Smooth muscle cell (in vitro differentiated cells): ENCODE measurements around the gene SART1. TPM values are rescaled to one million over a fixed set of nuclear protein-coding genes. Genes with fewer than 3 reads are reported as not detected.
A peak's percentile ranks its signal among the peaks of the same experiment; 100 is the strongest.

ENCODE experiments used
- DNase-seq: peaks from one replicate; lab custom pipeline; 2025; ENCODE audit not compliant: unreplicated experiment; lab: John Stamatoyannopoulos, UW
- H2AFZ ChIP-seq: fragments of 200-600 bp; sonication (generic); 2 replicates; pipeline ENCODE4 v1.6.0; 2016; ENCODE audit warnings: antibody characterized with exemption, low read depth, mild to moderate bottlenecking
- H3F3A ChIP-seq: fragments of 200-600 bp; sonication (generic); 2 replicates; pipeline ENCODE4 v1.6.0; 2017; ENCODE audit warnings: antibody characterized with exemption, low read depth
- H3K27ac ChIP-seq: fragments of 200-600 bp; sonication (generic); 2 replicates; pipeline ENCODE4 v1.5.1; 2016; ENCODE audit warnings: low read depth, mild to moderate bottlenecking
- H3K27me3 ChIP-seq: fragments of 200-600 bp; sonication (generic); 2 replicates; pipeline ENCODE4 v1.6.1; 2016; ENCODE audit warnings: low read depth, mild to moderate bottlenecking
- H3K36me3 ChIP-seq: fragments of 200-600 bp; sonication (generic); 2 replicates; pipeline ENCODE4 v1.5.1; 2016; ENCODE audit warnings: low read depth
- H3K4me1 ChIP-seq: fragments of 200-600 bp; sonication (generic); 2 replicates; pipeline ENCODE4 v1.5.1; 2016; ENCODE audit warnings: low read depth
- H3K4me2 ChIP-seq: fragments of 200-600 bp; sonication (generic); 2 replicates; pipeline ENCODE4 v1.6.0; 2016; ENCODE audit warnings: mild to moderate bottlenecking
- H3K4me3 ChIP-seq: fragments of 200-600 bp; sonication (generic); 2 replicates; pipeline ENCODE4 v1.5.1; 2016; ENCODE audit warnings: mild to moderate bottlenecking
- H3K79me2 ChIP-seq: fragments of 200-600 bp; sonication (generic); 2 replicates; pipeline ENCODE4 v1.6.0; 2016; ENCODE audit warnings: low read depth, mild to moderate bottlenecking
- H3K9ac ChIP-seq: fragments of 200-600 bp; sonication (generic); 2 replicates; pipeline ENCODE4 v1.6.0; 2016; ENCODE audit warnings: low read depth
- H3K9me3 ChIP-seq: fragments of 200-600 bp; sonication (generic); replicated peaks from 2 replicates; pipeline ENCODE4 v1.5.1; 2016; ENCODE audit warnings: low read depth
- H4K20me1 ChIP-seq: fragments of 200-600 bp; sonication (generic); 2 replicates; pipeline ENCODE4 v1.6.0; 2016; ENCODE audit warnings: low read depth
- WGBS: methylation state at CpG from one replicate; pipeline ENCODE4 v1.1.7; 2016; ENCODE audit warnings: low lambda C conversion rate; 5-methylcytosine and 5-hydroxymethylcytosine counted together
- polyA plus RNA-seq: library from polyadenylated mRNA; unstranded; fragments of >200 nt; fragmentation: Nextera tagmentation; extraction: Ambion mirVana; gene quantifications from 2 replicates; pipeline ENCODE4 v1.2.1, GENCODE V29; 2016
- total RNA-seq: library from RNA; depleted of rRNA; stranded (reverse); fragments of >200 nt; gene quantifications from 2 replicates; pipeline ENCODE4 v1.2.3, GENCODE V29; 2014
- TF ChIP-seq, protein P1 (sequence below): fragments of 200-600 bp; sonication (generic); IDR thresholded peaks from 2 replicates; pipeline ENCODE4 v1.5.1; 2017; ENCODE audit warnings: borderline replicate concordance, mild to moderate bottlenecking, antibody characterized with exemption; ENCODE audit not compliant: insufficient read depth, poor library complexity, severe bottlenecking

SART1 gene
- total and polyA plus RNA-seq, 2 experiments from 2014 or later, result 22.5 to 62.5 TPM

DNA sequence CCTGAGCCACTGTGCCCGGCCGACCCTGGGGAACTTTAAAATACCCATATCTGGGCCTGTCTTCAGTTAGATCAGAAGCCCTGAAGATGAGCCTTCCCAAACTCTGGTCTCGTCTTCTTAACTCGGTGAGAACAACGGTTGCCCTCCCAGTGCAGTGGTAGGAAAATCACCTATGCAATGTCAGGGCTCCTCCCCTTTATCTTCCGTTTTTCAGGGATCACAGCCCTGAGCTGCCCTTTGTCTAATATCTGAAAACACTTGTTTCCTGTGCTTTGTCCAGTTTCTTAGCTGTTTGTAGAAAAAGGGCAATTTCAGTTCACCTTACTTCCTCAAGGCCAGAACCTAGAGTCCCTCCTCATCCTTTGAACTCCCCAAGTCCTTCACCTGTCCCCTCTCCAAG, 32.9 kb upstream of the SART1 start:
- WGBS, result 91% methylated on average over 6 of the region's 6 CpGs
- no peak overlapping the region for H3K27ac ChIP-seq
- TF ChIP-seq, protein P1, sequence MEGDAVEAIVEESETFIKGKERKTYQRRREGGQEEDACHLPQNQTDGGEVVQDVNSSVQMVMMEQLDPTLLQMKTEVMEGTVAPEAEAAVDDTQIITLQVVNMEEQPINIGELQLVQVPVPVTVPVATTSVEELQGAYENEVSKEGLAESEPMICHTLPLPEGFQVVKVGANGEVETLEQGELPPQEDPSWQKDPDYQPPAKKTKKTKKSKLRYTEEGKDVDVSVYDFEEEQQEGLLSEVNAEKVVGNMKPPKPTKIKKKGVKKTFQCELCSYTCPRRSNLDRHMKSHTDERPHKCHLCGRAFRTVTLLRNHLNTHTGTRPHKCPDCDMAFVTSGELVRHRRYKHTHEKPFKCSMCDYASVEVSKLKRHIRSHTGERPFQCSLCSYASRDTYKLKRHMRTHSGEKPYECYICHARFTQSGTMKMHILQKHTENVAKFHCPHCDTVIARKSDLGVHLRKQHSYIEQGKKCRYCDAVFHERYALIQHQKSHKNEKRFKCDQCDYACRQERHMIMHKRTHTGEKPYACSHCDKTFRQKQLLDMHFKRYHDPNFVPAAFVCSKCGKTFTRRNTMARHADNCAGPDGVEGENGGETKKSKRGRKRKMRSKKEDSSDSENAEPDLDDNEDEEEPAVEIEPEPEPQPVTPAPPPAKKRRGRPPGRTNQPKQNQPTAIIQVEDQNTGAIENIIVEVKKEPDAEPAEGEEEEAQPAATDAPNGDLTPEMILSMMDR, result no peak
- no peak overlapping the region for H3K4me3 ChIP-seq
- no peaks in the 10 kb centered on the region for H3K36me3 ChIP-seq
- H3K4me1 ChIP-seq, result no peaks in the 10 kb centered on the region
- H3K79me2 ChIP-seq, result no peaks in the 10 kb centered on the region
- no peaks in the 10 kb centered on the region for H3F3A ChIP-seq
- H3K4me2 ChIP-seq, result no peak overlapping the region
- no peak overlapping the region for H3K9ac ChIP-seq
- no peaks in the 10 kb centered on the region for H3K9me3 ChIP-seq
- no peaks in the 10 kb centered on the region for H4K20me1 ChIP-seq
- no peak for DNase-seq
- no peak overlapping the region for H2AFZ ChIP-seq
- H3K27me3 ChIP-seq, result no peaks in the 10 kb centered on the region

DNA sequence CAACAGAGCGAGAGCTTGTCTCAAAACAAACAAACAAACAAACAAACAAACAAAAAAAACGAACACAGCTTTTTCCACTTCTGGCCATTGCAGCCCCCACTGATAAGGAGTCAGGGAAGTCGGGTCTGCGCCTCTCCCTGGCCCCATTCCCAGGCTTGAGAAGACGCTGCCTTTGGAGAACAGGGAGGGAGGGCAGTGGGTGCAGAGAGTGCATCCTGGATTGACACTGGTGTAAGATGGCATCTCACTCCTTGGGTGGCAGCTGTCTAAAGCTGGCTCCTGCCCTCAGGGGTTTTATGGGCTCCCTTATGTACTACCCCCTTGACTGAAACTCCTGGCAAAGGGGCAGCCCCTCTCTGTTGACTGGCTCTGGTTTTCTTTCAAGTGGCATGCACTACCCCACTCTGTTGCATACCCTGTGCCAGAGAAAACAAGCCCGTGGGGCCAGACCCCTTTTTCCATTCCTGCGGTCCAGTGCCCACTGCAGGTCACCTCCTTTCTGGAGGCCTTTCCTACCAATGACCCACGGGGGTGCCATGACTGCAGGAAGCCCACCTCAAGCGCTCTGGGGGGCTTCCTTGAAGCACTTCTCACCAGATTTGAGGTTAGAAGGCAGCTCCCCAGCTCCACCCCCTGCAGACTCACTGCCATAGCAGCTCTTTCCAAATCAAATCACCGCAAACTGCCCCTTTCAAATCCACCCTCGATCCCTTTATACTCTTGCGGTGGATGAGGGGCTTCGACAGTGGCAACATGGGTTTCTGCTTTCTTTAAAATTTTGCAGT, 29.6 kb upstream of the SART1 start:
- Histone ChIP-seq H2AFZ (no peak overlapping the region), H3K9ac (no peak overlapping the region), H3K79me2 (no peaks in the 10 kb centered on the region), H3K27me3 (no peaks in the 10 kb centered on the region), H3K27ac (no peak overlapping the region), H3K4me3 (no peak overlapping the region), H3K4me2 (no peak overlapping the region), H3F3A (no peaks in the 10 kb centered on the region), H4K20me1 (no peaks in the 10 kb centered on the region), H3K9me3 (no peaks in the 10 kb centered on the region), H3K36me3 (no peaks in the 10 kb centered on the region), H3K4me1 (no peaks in the 10 kb centered on the region)
- TF ChIP-seq, protein P1, result no peak
- no peak for DNase-seq
- 76% methylated on average over 13 of the region's 13 CpGs for WGBS

DNA sequence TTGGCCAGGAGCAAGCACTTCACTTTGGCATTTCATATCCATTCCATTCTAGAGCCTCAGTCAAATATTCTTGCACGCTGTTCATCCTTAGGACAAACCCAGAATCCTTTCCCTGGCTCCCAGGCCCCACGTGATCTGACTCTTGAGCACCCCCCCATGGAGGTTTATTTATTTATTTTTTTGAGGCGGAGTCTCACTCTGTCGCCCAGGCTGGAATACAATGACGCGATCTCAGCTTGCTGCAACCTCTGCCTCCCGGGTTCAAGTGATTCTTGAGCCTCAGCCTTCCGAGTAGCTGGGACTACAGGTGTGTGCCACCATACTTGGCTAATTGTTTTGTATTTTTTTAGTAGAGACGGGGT, 29.0 kb upstream of the SART1 start:
- Histone ChIP-seq H3K9ac (no peak overlapping the region), H3K27me3 (no peaks in the 10 kb centered on the region), H3K4me2 (no peak overlapping the region), H3F3A (no peaks in the 10 kb centered on the region), H3K79me2 (no peaks in the 10 kb centered on the region), H3K36me3 (no peaks in the 10 kb centered on the region), H3K9me3 (no peaks in the 10 kb centered on the region), H4K20me1 (no peaks in the 10 kb centered on the region), H3K4me3 (no peak overlapping the region), H3K4me1 (no peaks in the 10 kb centered on the region), H3K27ac (no peak overlapping the region), H2AFZ (no peak overlapping the region)
- 41% methylated on average over 9 of the region's 9 CpGs for WGBS
- no peak for DNase-seq
- TF ChIP-seq, protein P1, result peak; percentile 19

DNA sequence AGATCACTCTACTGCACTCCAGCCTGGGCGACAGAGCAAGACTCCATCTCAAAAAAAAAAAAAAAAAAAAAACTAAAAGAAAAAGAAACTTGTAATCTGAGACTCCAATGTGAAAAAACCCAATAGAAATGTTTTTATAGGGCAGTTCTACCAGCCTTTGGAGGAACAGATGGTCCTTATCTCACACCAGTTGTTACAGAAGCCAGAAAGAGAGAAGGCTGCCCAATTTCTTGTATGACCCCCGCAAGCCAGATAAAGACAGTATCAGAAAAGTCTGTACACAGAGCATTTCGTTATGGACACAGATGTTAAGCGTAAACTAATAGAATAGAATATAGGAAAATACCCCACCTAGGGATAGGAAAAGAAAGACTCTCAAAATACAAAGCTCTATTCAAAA, 27.5 kb upstream of the SART1 start:
- H3K9ac ChIP-seq, result no peak overlapping the region
- 52% methylated on average over 4 of the region's 4 CpGs for WGBS
- H3K27ac ChIP-seq, result no peak overlapping the region
- DNase-seq, result no peak
- no peaks in the 10 kb centered on the region for H4K20me1 ChIP-seq
- H3K4me3 ChIP-seq, result no peak overlapping the region
- H3K4me2 ChIP-seq, result no peak overlapping the region
- no peak overlapping the region for H2AFZ ChIP-seq
- H3K27me3 ChIP-seq, result no peaks in the 10 kb centered on the region
- no peaks in the 10 kb centered on the region for H3K9me3 ChIP-seq
- H3K36me3 ChIP-seq, result no peaks in the 10 kb centered on the region
- H3F3A ChIP-seq, result no peaks in the 10 kb centered on the region
- TF ChIP-seq, protein P1, result no peak
- no peaks in the 10 kb centered on the region for H3K79me2 ChIP-seq
- H3K4me1 ChIP-seq, result no peaks in the 10 kb centered on the region
